SU-DHL-6 (cell line): ENCODE data around the gene PRPS1.

Experiments used
- H2AFZ ChIP-seq: fragments of 200-600 bp; sonication (generic); 2 replicates; pipeline ENCODE4 v1.6.1; 2014; ENCODE audit warnings: low read depth, mild to moderate bottlenecking, moderate library complexity, mixed read lengths, antibody characterized with exemption, low read length; ENCODE audit not compliant: severe bottlenecking
- H3F3A ChIP-seq: fragments of 200-600 bp; shearing (Covaris generic); 2 replicates; pipeline ENCODE4 v1.6.0; 2016; ENCODE audit warnings: antibody characterized with exemption, mild to moderate bottlenecking; ENCODE audit not compliant: insufficient read depth
- H3K27ac ChIP-seq: fragments of 200-600 bp; sonication (generic); 2 replicates; pipeline ENCODE4 v1.5.1; 2016; ENCODE audit warnings: low read depth, mild to moderate bottlenecking, low read length, moderate library complexity, mixed read lengths
- H3K27me3 ChIP-seq: fragments of 200-600 bp; sonication (generic), shearing (Covaris generic); 2 replicates; pipeline ENCODE4 v1.6.0; 2014; ENCODE audit warnings: mild to moderate bottlenecking, low read length
- H3K36me3 ChIP-seq: fragments of 200-600 bp; sonication (generic); 2 replicates; pipeline ENCODE4 v1.6.1; 2014; ENCODE audit warnings: mild to moderate bottlenecking, low read length, mixed read lengths
- H3K4me2 ChIP-seq: fragments of 300-600, 200-600 bp; shearing (Covaris generic), sonication (generic); 2 replicates; pipeline ENCODE4 v1.6.0; 2014; ENCODE audit warnings: low read length, low read depth, mild to moderate bottlenecking; ENCODE audit not compliant: poor library complexity, severe bottlenecking
- H3K4me3 ChIP-seq: fragments of 200-600 bp; sonication (generic); 2 replicates; pipeline ENCODE4 v1.5.1; 2014; ENCODE audit warnings: antibody characterized with exemption, low read length, mild to moderate bottlenecking, mixed read lengths; ENCODE audit not compliant: insufficient read depth, poor library complexity, severe bottlenecking
- H3K79me2 ChIP-seq: fragments of 200-600 bp; sonication (generic); 2 replicates; pipeline ENCODE4 v1.6.1; 2014; ENCODE audit warnings: mild to moderate bottlenecking, low read length, moderate library complexity; ENCODE audit not compliant: insufficient read depth
- H3K9ac ChIP-seq: fragments of 200-600 bp; sonication (generic); 2 replicates; pipeline ENCODE4 v1.7.0; 2014; ENCODE audit warnings: mild to moderate bottlenecking, low read length
- H3K9me2 ChIP-seq: fragments of 200-600 bp; sonication (generic); replicated peaks from 2 replicates; pipeline ENCODE4 v1.6.1; 2014; ENCODE audit warnings: low read length; ENCODE audit not compliant: insufficient read depth
- H3K9me3 ChIP-seq: fragments of 200-600 bp; sonication (generic); 2 replicates; pipeline ENCODE4 v1.6.1; 2014; ENCODE audit warnings: low read length, mixed read lengths; ENCODE audit not compliant: insufficient read depth
- H4K20me1 ChIP-seq: fragments of 200-600 bp; sonication (generic); 2 replicates; pipeline ENCODE4 v1.6.1; 2014; ENCODE audit warnings: low read depth, mild to moderate bottlenecking, antibody characterized with exemption, low read length, moderate library complexity, mixed read lengths
- EZH2phosphoT487 ChIP-seq: fragments of 200-600 bp; sonication (generic), shearing (Covaris generic); conservative IDR thresholded peaks from 2 replicates; pipeline ENCODE4 v1.6.1; 2018; ENCODE audit warnings: mild to moderate bottlenecking, antibody characterized with exemption, low read length, moderate library complexity, mixed read lengths
- TF ChIP-seq, protein P1 (sequence below): fragments of 200-600 bp; sonication (generic); IDR thresholded peaks from one replicate; pipeline ENCODE4 v1.5.1; 2017; ENCODE audit warnings: antibody characterized with exemption, mild to moderate bottlenecking, low read length, moderate library complexity; ENCODE audit not compliant: insufficient read depth, poor library complexity, severe bottlenecking

PRPS1 gene

DNA sequence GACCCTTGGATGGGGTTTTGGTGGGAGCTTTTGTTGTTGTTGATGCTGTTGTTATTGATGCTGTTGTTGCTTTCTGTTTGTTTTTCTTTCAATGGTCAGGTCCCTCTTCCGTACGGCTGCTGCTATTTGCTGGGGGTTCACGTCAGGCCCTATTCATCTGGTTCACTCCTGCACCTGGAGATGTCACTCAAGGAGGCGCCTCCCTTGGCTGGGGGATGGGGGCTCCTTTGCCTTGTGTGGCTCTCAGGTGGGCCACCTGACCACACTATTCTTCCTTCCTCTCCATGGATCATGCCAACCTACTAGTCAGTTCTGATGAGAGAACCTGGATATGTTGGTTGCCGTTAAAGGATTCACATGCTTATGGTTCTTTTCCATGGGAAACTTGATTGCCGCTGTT lies 39.1 kb upstream of the PRPS1 start:
- no peak overlapping the region for H3K4me3 ChIP-seq
- no peak overlapping the region for H2AFZ ChIP-seq
- TF ChIP-seq, protein P1, sequence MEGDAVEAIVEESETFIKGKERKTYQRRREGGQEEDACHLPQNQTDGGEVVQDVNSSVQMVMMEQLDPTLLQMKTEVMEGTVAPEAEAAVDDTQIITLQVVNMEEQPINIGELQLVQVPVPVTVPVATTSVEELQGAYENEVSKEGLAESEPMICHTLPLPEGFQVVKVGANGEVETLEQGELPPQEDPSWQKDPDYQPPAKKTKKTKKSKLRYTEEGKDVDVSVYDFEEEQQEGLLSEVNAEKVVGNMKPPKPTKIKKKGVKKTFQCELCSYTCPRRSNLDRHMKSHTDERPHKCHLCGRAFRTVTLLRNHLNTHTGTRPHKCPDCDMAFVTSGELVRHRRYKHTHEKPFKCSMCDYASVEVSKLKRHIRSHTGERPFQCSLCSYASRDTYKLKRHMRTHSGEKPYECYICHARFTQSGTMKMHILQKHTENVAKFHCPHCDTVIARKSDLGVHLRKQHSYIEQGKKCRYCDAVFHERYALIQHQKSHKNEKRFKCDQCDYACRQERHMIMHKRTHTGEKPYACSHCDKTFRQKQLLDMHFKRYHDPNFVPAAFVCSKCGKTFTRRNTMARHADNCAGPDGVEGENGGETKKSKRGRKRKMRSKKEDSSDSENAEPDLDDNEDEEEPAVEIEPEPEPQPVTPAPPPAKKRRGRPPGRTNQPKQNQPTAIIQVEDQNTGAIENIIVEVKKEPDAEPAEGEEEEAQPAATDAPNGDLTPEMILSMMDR, result no peak
- no peak for TF ChIP-seq EZH2phosphoT487
- H3K36me3 ChIP-seq, result no peaks in the 10 kb centered on the region
- no peak overlapping the region for H3K9ac ChIP-seq
- no peak overlapping the region for H3K4me2 ChIP-seq
- no peak overlapping the region for H3K27ac ChIP-seq
- H4K20me1 ChIP-seq, result no peaks in the 10 kb centered on the region
- H3K9me3 ChIP-seq, result no peaks in the 10 kb centered on the region
- no peaks in the 10 kb centered on the region for H3F3A ChIP-seq
- H3K79me2 ChIP-seq, result no peaks in the 10 kb centered on the region
- no peaks in the 10 kb centered on the region for H3K9me2 ChIP-seq
- no peaks in the 10 kb centered on the region for H3K27me3 ChIP-seq

DNA sequence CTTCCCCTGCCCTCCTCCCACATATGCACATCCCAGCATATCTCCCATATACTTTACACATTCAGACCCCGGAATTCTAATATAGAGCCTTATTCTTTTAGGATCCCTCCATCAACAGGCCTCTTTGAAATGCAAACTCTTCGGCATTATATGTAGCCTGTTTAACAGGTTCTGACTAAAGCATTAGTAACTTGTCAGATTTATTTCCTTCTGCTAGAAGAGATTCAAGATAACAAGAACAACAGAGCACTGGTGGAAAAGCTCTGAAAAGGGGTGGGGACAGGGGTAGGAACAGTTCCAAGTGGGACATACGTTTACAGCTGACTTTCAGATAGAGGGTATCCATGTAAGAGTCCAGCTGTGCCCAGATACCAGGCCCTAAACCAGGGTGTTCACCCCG lies 31.7 kb upstream of the PRPS1 start:
- Histone ChIP-seq H3K9me2 (no peaks in the 10 kb centered on the region), H3K36me3 (no peaks in the 10 kb centered on the region), H3K9me3 (no peaks in the 10 kb centered on the region), H3K9ac (no peak overlapping the region), H2AFZ (no peak overlapping the region), H3K4me2 (no peak overlapping the region), H3F3A (no peaks in the 10 kb centered on the region), H3K79me2 (no peaks in the 10 kb centered on the region), H3K4me3 (no peak overlapping the region), H4K20me1 (no peaks in the 10 kb centered on the region), H3K27me3 (no peaks in the 10 kb centered on the region), H3K27ac (no peak overlapping the region)
- TF ChIP-seq, protein P1, result no peak
- TF ChIP-seq EZH2phosphoT487, result no peak

DNA sequence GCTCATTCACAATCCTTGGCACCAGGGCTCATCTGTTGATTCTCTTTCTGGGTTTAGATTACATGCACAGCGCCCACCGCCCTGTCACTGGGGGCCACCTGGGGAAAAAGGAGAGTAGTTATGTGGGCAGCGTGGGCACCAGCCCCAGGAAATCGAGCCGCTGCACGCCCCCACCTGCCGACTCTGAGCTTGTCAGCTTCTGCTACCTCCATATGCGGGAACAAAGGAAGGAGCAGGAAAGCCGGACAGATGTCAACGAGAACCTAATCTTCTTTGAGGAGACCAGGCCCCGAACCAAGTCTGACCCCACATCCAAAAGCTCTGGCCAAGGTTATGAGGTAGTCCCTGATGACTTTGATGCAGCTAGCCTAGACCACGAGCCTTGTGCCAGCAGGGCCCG lies 31.0 kb upstream of the PRPS1 start:
- Histone ChIP-seq H3K79me2 (no peaks in the 10 kb centered on the region), H3K4me3 (no peak overlapping the region), H3F3A (no peaks in the 10 kb centered on the region), H3K36me3 (no peaks in the 10 kb centered on the region), H2AFZ (no peak overlapping the region), H3K9me3 (no peaks in the 10 kb centered on the region), H3K27ac (no peak overlapping the region), H4K20me1 (no peaks in the 10 kb centered on the region), H3K4me2 (no peak overlapping the region), H3K27me3 (no peaks in the 10 kb centered on the region), H3K9ac (no peak overlapping the region), H3K9me2 (no peaks in the 10 kb centered on the region)
- no peak for TF ChIP-seq EZH2phosphoT487
- TF ChIP-seq, protein P1, result no peak
